Astrocyte of the hippocampus (primary cell): Measurements from ENCODE around the gene SCPEP1.
"Not testable (repeated sequence)": the region's sequence is repeated elsewhere in the genome, so short reads cannot be mapped to it uniquely, and the experiment has no call there.

ENCODE experiments used
- DNase-seq: peaks from one replicate; pipeline ENCODE4 v3.0.0; 2011; ENCODE audit warnings: low read depth, low spot score

The SCPEP1 gene, protein sequence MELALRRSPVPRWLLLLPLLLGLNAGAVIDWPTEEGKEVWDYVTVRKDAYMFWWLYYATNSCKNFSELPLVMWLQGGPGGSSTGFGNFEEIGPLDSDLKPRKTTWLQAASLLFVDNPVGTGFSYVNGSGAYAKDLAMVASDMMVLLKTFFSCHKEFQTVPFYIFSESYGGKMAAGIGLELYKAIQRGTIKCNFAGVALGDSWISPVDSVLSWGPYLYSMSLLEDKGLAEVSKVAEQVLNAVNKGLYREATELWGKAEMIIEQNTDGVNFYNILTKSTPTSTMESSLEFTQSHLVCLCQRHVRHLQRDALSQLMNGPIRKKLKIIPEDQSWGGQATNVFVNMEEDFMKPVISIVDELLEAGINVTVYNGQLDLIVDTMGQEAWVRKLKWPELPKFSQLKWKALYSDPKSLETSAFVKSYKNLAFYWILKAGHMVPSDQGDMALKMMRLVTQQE

GRCh38 chr17:56977673-56978395 is at the start of gene SCPEP1:
SCPEP1 (plus strand) TSS chr17:56978131; CDS start chr17:56978160, 29 bp downstream.
- DNase-seq: peak; percentile 90

DNA sequence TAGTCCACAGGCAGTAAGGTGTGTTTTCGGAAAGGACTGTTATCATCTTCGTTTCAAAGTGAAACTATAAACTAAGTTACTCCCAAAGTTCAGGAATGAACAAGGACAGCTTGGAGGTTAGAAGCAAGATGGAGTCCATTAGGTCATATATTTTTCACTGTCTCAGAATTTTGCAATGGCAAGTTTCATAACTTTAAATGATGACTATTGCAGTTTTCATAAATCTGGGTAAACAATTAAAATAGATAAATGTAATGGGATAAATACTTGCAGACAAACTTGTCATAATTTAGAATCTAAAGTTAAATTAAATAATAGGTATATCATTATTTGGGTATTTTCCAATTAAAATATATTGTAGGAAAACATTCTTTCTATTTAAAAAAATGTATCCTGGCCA is 49.3 kb upstream of the SCPEP1 start:
- no peak for DNase-seq

DNA sequence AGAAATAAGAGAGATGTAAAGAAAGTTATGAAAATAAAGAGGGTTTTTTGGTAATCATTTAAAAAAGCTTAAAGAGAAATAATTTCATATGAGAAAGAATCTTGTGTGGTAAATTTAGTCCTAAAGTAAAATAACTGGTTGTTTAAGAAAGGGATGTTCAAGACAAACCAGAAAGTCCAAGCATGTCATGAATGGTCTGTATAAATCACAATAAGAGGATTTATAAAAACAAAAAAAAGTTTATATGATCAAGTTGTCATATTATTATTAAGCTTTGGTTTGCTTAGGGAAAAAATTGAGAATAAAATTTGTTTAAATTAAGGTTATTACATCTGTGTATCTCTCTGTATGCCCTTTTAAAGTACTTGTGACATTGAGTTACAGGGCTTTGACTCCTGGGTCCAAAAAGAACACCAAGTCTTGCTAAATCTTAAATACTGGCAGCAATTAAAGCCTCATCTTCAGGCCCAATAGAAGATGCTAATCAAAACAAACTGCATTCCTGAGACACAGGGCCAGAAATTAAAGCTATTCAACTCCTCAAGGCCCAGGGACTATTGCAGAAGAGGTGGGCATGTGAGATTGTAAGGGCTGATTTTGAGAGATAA is 48.5 kb upstream of the SCPEP1 start:
- DNase-seq: no peak

GRCh38 chr17:56930739-56931337 is 47.1 kb upstream of the SCPEP1 start:
- no peak for DNase-seq

DNA sequence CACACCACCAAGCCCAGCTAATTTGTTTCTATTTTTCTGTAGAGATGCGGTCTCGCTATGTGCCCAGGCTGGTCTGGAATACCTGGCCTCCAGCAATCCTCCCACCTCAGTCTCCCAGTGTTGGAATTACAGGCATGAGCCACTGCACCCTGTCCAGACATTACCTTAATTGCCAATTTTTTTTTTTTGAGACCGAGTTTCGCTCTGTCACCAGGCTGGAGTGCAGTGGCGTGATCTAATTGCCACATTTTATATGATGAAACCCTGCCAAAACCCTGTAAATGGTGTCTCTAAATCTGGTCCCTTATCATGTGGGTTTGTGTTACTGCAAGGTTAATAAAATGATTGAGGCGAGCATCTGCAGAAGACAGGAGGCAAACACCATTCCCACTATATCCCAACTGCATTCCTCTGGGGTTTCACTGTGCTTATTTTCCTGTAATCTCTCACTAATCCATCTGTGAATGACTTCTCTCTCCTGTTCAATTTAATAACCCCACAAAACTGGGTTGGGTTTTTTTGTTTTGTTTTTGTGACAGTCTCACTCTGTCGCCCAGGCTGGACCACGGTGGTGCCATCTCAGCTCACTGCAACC is 44.7 kb upstream of the SCPEP1 start:
- DNase-seq: no peak

- no peak for DNase-seq
These were observed 44.1 kb upstream of the SCPEP1 start for GRCh38 chr17:56933868-56934267.

- no peak for DNase-seq
These were observed 43.7 kb upstream of the SCPEP1 start for GRCh38 chr17:56934280-56934679.

GRCh38 chr17:56935461-56935860 is 42.5 kb upstream of the SCPEP1 start:
- DNase-seq: no peak

DNA sequence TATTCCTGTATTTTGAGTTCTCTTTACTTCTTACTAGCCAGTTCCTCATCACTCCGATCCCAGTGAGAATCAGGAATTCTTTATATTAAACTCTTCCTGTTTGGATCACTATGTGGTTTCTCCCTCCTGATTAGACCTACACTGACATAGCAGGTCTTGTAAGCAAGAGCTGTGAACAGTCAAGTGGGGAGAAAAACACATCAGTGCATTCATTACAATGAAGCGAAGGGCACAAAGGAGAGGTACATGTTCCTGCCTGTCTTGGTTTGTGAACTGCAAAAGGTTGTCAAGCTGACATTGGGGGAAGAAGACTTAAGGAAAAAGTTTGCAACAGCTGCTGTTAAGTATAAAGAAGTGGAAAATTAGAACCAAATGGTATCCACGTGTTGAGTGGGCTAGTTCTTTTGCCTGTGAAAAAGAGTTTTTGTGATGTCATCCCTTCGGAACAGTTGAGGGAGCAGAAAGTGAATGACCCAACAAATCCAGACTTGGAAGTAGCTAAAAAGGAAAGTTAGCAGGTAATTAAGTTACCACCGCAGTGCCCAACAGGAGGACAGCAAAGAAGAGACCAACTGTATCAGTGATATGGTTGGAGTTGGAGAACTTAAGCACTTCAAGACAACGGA is 41.1 kb upstream of the SCPEP1 start:
- no peak for DNase-seq

DNA sequence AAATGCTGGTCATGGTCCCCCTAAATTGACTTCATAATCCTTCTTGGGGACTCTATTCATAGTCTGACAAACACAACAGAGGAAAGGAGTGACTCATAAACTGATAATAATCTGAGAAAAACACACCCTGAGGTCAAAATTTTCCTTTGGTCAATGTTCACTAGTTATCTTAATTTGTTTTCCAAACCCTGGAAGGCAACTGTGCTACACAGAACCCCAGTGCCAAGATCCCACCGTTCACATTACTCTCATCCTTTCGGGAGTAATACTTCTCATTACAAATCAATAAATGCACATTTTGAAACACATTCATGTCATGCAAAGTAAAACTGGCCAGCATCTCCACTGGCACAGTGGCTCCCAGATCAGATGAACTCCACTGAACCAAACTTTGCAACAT is 40.2 kb upstream of the SCPEP1 start:
- DNase-seq: no peak

GRCh38 chr17:56938206-56938605 is 39.7 kb upstream of the SCPEP1 start:
- not testable (repeated sequence) for DNase-seq

DNA sequence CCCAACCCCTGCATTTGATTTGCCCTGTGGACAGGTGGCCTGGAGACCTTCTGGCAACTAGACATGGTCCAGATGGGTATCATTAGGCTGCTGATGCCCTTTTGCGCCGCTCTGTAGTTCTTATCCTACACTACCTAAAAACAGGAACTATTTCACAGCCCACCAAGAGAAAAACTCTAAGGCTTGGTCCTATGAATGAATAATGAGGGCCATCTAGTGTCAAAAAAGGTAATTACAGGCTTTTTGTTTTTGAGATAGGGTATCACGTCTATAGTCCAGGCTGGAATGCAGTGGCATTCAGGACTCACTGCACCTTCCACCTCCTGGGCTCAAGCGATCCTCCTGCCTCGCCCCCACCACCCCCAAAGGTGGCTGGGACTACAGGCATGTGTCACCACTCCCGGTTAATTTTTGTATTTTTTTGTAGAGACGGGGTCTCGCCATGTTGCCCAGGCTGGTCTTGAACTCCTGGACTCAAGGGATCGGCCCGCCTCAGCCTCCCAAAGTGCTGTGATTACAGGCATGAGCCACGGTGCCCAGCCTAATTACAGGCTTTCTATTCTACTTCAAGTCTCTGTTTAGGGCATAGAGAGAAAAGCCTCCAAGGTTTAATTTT is 38.0 kb upstream of the SCPEP1 start:
- DNase-seq: peak; percentile 71

- no peak for DNase-seq
These were observed 34.3 kb upstream of the SCPEP1 start for GRCh38 chr17:56943505-56944125.

GRCh38 chr17:56945938-56946505 is 31.9 kb upstream of the SCPEP1 start:
- DNase-seq: no peak

GRCh38 chr17:56947741-56948140 is 30.2 kb upstream of the SCPEP1 start:
- no peak for DNase-seq

GRCh38 chr17:56948491-56948890 is 29.4 kb upstream of the SCPEP1 start:
- DNase-seq: no peak

DNA sequence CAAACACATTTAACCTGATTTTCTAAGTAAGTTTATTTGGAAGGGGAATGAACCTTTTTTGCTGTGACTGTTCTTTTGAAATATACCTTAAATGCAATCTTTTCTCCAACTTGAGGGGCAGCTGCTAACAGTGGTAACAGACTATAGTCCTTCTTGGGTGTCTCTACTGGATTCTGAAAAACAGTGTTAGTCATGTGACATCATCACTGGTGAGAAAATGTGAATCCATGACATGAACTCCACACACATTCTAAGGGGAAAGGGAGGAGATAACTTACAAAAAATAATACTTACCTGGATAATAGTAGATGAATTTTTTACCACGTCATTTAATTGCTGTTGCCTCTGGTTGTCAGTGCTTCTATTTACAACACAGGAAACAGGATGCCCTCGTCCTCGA is 28.3 kb upstream of the SCPEP1 start:
- DNase-seq: no peak

DNA sequence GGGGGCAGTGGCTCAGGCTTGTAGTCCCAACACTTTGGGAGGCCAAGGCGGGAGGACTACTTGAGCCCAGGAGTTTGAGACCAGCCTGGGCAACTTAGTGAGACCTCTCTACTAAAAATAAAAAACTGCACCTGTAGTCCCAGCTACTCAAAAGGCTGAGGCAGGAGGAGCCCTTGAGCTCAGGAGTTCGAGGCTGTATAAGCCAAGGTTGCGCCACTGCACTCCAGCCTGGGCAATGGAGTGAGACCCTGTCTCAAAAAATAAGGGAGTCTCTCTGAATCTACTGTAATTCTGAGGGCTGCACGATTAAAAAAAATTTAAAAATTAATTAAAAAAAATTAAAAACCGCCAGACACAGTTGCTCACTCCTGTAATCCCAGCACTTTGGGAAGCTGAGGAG is 20.9 kb upstream of the SCPEP1 start:
- DNase-seq: no peak

DNA sequence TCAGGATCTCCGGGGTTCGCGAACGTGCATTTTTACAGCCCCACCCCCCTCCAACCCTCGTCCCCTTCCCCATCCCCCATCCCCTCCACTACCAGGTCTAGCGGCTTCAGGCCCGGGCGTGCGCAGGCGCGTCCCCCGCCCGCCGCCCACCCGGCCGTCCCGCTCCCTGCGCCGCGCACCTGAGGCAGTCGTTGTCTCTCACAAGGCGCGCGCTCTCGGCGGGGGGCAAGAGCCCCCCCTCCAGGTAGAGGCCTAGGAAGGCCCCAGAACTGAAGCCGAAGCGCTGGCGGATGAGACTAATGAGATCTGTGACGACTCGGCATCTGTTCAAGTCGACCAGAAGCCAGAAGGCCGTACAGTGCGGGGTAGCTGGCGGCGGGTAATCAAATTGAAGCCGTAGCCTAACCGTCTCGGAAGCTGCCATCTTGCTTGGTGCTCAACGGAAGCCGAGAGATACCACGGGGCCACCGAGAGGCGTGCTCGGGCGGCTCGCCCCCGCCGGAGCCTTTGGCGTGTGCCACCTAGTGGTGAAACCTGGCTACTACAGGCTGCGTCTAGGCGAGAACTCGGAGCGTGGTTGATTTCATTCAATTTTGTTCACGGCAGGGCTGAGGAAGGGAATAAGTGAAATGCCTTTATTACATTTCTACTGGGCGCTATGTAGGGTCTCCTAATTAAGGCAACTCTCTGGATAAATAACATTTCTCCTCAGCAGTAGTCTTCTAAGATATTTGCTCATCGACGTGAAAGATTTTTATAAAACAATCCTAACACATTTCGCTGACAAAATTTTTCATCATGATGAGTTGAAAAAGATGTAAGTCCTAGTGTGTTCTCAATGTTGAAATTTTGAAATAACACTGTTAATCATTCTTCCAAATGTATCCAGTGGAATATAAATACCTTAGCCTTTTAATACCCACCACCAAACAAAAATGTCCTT is 17.1 kb upstream of the SCPEP1 start, which contains the start of gene COIL:
Gene COIL, minus strand, starts transcription at position 455 of the 943 bp plus-strand sequence. Its CDS starts 31 bp downstream, at position 424.
- peak; percentile 97 for DNase-seq
